ENCODE measurements around the gene PKNOX2. TPM values are rescaled to one million over a fixed set of nuclear protein-coding genes. Genes with fewer than 3 reads are reported as not detected.
A peak's percentile ranks its signal among the peaks of the same experiment; 100 is the strongest.

The PKNOX2 gene
- total and polyA plus RNA-seq, 4 experiments from 2014 or later = not detected

DNA sequence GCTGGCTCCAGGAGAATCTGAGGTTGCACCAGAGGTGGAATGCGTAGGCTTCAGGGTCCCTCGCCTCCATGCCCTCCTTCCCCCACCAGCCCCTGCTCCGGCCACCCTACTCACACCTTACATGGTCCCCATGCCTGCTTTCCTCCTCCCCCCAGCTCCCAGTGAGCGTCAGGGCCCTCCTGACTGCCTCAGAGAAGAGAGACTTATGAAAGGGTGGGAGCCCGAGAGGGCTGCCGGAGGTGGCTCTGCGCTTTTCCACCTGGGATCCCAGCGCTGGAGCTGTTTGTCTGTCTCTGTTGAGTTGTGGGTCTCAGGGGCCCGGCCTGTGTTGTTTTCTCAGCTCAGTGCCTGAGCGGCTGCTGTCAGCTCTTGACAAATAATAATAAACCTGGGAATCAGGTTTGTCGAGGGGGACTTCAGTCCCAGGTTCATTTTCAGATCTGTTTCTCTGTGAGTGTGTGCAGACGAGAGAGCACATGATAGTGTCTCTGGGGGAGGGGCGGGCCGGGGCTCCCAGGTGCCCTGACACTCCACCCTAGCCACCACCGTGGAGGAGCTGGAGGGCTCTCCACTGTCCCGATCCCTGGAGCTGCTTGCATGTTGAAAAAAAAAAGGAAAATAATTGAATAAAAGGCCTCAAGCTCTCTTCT, 177.9 kb downstream of the PKNOX2 start:
- H3K4me1 ChIP-seq (ENCODE audit: insufficient read depth, low read length) = no peaks in the 10 kb centered on the region
- no peaks in the 10 kb centered on the region for H3K27me3 ChIP-seq (ENCODE audit: insufficient read depth, low read length)
- no peak overlapping the region for H3K4me3 ChIP-seq (ENCODE audit: low read length in 2 of 2)
- H3K27ac ChIP-seq (ENCODE audit: low read depth, low read length) = no peak overlapping the region
- ChIA-PET CTCF (ENCODE audit: partially characterized antibody) (interaction anchor here (0.7 kb wide), 1 partner anchor 723 kb away, joined by 5 read pairs; no protein-coding TSS in a partner anchor), POLR2A (ENCODE audit: partially characterized antibody) (no interaction called here)
- Mint-ChIP-seq H3K36me3 (no peaks in the 10 kb centered on the region), H3K4me3 (no peak overlapping the region), H3K9me3 (no peaks in the 10 kb centered on the region), H3K27me3 (peaks cover 3 to 24% of the 10 kb centered on the region in 2 donors), H3K27ac (no peak overlapping the region), H3K4me1 (peaks cover 0 to 1% (median 0%) of the 10 kb centered on the region in 4 donors)
- no peaks in the 10 kb centered on the region for H3K36me3 ChIP-seq (ENCODE audit: insufficient read depth, low read length)
- no peaks in the 10 kb centered on the region for H3K9me3 ChIP-seq (ENCODE audit: control insufficient read depth in 1 of 2, low read length in 2 of 2)
- DNase-seq = no peak
- intact Hi-C loops (cut with micrococcal nuclease) = no loop called here

DNA sequence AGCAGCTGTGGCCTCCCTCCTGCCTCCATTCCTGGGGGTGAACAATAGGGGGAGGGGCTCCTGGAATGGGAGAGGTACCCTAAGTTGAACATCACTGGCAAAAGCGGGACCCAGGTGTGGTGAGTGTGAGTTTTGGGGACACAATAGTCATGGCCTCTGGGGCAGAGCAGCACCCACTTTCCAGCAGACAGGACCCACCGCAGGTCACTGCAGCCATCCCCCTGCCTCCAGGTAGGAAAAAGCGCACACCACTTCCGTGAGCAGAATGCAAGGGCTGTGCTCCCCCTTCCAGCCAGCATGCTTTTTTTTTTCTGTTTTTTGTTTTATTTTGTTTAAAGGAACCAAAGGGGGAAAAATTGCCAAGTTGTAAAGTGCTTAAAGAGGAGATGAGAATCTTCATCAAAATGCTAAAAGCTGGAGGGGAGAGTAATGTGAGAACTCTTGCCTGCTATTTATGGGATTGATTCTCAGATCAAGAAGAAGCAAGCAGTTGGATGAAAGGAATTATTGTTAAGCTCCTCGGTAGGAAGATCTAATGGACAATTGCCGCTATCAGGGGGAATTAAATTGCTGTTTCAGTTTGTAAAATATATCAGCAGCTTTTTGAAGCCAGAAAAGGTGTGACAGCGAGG, 178.7 kb downstream of the PKNOX2 start:
- H3K4me3 Mint-ChIP-seq = no peak overlapping the region
- CTCF ChIA-PET (ENCODE audit: partially characterized antibody) = no interaction called here
- POLR2A ChIA-PET (ENCODE audit: partially characterized antibody) = no interaction called here

DNA sequence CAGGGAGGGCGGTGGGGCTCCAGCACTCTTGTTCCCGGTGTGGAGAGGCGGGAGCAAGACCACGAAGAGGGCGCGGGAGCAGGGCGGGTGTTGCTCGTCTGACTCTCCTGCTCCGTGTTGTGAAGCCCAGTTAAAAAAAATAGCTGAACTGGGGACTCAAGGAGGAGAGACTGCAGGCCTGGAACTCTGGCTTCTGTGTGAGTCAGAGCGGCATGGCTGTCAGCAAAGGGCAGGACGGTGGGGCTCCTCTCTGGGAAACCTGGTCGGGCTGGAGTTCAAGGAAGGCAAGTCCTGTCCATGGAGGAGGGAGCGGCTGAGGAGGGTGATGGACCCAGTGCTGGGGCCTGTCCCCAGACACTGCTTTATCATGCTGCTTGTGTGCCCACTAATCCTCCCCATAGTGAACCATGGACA, 179.2 kb downstream of the PKNOX2 start:
- no peaks in the 10 kb centered on the region for H3K9me3 Mint-ChIP-seq
- no peaks in the 10 kb centered on the region for H3K36me3 ChIP-seq (ENCODE audit: insufficient read depth, low read length)
- H3K4me3 Mint-ChIP-seq = no peak overlapping the region
- no peak for DNase-seq
- H3K4me1 Mint-ChIP-seq = peaks cover 0 to 1% (median 0%) of the 10 kb centered on the region in 4 donors
- no peak overlapping the region for H3K27ac ChIP-seq (ENCODE audit: low read depth, low read length)
- H3K27me3 Mint-ChIP-seq = peaks cover 3 to 22% of the 10 kb centered on the region in 2 donors
- CTCF ChIA-PET (ENCODE audit: partially characterized antibody) = interaction anchor here (1.2 kb wide), 1 partner anchor 14 kb away, joined by 3 read pairs; no protein-coding TSS in a partner anchor
- H3K9me3 ChIP-seq (ENCODE audit: control insufficient read depth in 1 of 2, low read length in 2 of 2) = no peaks in the 10 kb centered on the region
- POLR2A ChIA-PET (ENCODE audit: partially characterized antibody) = no interaction called here
- no peak overlapping the region for H3K4me3 ChIP-seq (ENCODE audit: low read length in 2 of 2)
- H3K27ac Mint-ChIP-seq = no peak overlapping the region
- H3K4me1 ChIP-seq (ENCODE audit: insufficient read depth, low read length) = no peaks in the 10 kb centered on the region
- no peaks in the 10 kb centered on the region for H3K27me3 ChIP-seq (ENCODE audit: insufficient read depth, low read length)
- H3K36me3 Mint-ChIP-seq = no peaks in the 10 kb centered on the region
- intact Hi-C loops (cut with micrococcal nuclease) = no loop called here

More for the DNA sequence above, 178.7 kb downstream of the PKNOX2 start:
- H3K27me3 Mint-ChIP-seq = peaks cover 3 to 21% of the 10 kb centered on the region in 2 donors
- no peak overlapping the region for H3K27ac Mint-ChIP-seq
- no peak overlapping the region for H3K27ac ChIP-seq (ENCODE audit: low read depth, low read length)
- peaks cover 0 to 1% (median 0%) of the 10 kb centered on the region in 4 donors for H3K4me1 Mint-ChIP-seq
- no peak overlapping the region for H3K4me3 ChIP-seq (ENCODE audit: low read length in 2 of 2)
- no peaks in the 10 kb centered on the region for H3K4me1 ChIP-seq (ENCODE audit: insufficient read depth, low read length)
- no peaks in the 10 kb centered on the region for H3K36me3 Mint-ChIP-seq
- no peaks in the 10 kb centered on the region for H3K9me3 ChIP-seq (ENCODE audit: control insufficient read depth in 1 of 2, low read length in 2 of 2)
- no peak for DNase-seq
- H3K27me3 ChIP-seq (ENCODE audit: insufficient read depth, low read length) = no peaks in the 10 kb centered on the region
- intact Hi-C loops (cut with micrococcal nuclease) = no loop called here
- no peaks in the 10 kb centered on the region for H3K36me3 ChIP-seq (ENCODE audit: insufficient read depth, low read length)
- no peaks in the 10 kb centered on the region for H3K9me3 Mint-ChIP-seq

DNA sequence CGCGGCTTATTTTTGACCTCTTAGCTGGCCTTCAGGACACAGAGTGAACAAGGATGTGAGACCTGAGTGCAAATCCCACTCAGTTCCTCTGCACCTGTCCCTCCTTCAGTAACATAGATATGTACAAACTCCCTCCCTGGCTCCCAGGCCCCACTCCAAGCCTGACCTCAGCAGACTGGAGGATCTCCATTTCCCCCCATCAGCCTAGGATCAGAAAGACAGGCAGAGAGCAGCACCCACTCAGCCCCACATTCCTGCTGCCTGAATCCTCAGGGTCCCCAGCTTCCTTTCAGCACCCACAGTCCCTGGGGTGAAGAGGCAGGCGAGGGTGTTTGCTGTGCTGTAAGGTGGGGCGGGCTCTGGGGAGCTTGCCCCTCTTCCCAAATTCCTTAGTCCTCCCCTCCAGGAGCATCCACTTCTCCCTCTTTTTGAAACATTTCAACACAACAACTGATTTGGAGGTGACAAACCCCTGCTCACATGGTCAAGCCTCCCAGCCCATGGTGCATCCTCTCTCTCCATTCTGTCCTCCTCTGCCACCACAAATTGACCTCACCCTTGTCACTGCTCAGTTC, 180.4 kb downstream of the PKNOX2 start:
- intact Hi-C loops (cut with micrococcal nuclease) = loop anchor here (1.0 to 5.0 kb wide), 2 partner anchors 383 to 527 kb away; no protein-coding TSS in a partner anchor
- Histone ChIP-seq H3K4me1 (ENCODE audit: insufficient read depth, low read length) (no peaks in the 10 kb centered on the region), H3K27ac (ENCODE audit: low read depth, low read length) (no peak overlapping the region), H3K27me3 (ENCODE audit: insufficient read depth, low read length) (no peaks in the 10 kb centered on the region), H3K4me3 (ENCODE audit: low read length in 2 of 2) (no peak overlapping the region), H3K36me3 (ENCODE audit: insufficient read depth, low read length) (no peaks in the 10 kb centered on the region), H3K9me3 (ENCODE audit: control insufficient read depth in 1 of 2, low read length in 2 of 2) (no peaks in the 10 kb centered on the region)
- H3K9me3 Mint-ChIP-seq = no peaks in the 10 kb centered on the region
- POLR2A ChIA-PET (ENCODE audit: partially characterized antibody) = no interaction called here
- no peaks in the 10 kb centered on the region for H3K36me3 Mint-ChIP-seq
- peak overlapping the region in 2 of 7 donors; percentile 13 to 53 for H3K27ac Mint-ChIP-seq
- CTCF ChIA-PET (ENCODE audit: partially characterized antibody) = interaction anchor here (0.8 to 2.2 kb wide), 7 partner anchors 9 to 425 kb away, joined by 3 to 9 read pairs (median 4); no protein-coding TSS in a partner anchor
- no peak for DNase-seq
- H3K4me1 Mint-ChIP-seq = peaks cover 0 to 5% (median 1%) of the 10 kb centered on the region in 4 donors
- peak overlapping the region in 1 of 8 donors; percentile 57 for H3K4me3 Mint-ChIP-seq
- peaks cover 3 to 17% of the 10 kb centered on the region in 2 donors for H3K27me3 Mint-ChIP-seq

DNA sequence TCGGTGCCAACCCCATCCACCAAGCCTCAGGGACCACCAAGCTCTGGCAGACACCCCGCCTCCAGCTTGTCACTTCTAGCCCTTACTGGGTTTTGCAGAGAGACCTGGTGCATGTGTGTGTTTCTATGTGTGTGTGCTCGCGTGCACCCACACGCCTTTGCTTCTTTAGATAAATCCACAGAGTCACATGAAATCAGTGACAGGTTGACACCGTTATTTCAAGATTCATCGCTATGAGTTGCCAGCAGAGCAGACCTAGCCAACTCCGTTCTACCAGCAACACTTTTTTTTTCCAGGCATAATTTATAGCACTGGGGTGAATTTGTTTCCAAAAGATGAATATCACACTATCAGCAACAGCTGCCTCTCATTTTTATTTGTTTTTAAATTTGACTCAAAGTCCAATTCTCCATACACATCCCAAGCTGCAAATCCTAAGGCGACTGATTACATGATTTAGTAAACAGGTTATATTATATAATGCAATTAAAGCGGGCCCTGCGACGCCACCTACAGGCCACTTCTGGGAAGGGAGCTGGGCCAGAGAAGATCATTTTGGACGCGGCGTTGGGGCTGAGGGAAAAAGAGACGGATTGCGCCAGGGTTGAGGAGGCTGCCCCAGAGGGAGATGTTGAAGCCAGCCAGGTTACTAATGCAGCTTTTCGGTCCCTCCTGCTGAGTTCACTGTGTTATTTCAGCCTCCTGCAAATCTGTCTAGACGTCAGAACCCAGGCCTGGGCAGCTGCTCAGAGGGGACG, 181.0 kb downstream of the PKNOX2 start:
- peak in 4 of 5 donors; percentile 12 to 17 (median 15) for DNase-seq
- POLR2A ChIA-PET (ENCODE audit: partially characterized antibody) = no interaction called here
- Mint-ChIP-seq H3K27me3 (peaks cover 3 to 17% of the 10 kb centered on the region in 2 donors), H3K27ac (peak overlapping the region in 2 of 7 donors; percentile 13 to 48), H3K9me3 (no peaks in the 10 kb centered on the region), H3K36me3 (no peaks in the 10 kb centered on the region), H3K4me3 (peak overlapping the region in 1 of 8 donors; percentile 57), H3K4me1 (peaks cover 0 to 5% (median 1%) of the 10 kb centered on the region in 4 donors)
- no peaks in the 10 kb centered on the region for H3K9me3 ChIP-seq (ENCODE audit: control insufficient read depth in 1 of 2, low read length in 2 of 2)
- CTCF ChIA-PET (ENCODE audit: partially characterized antibody) = interaction anchor here (0.8 to 2.2 kb wide), 7 partner anchors 9 to 425 kb away, joined by 3 to 9 read pairs (median 4); no protein-coding TSS in a partner anchor
- no peak overlapping the region for H3K27ac ChIP-seq (ENCODE audit: low read depth, low read length)
- H3K36me3 ChIP-seq (ENCODE audit: insufficient read depth, low read length) = no peaks in the 10 kb centered on the region
- no peak overlapping the region for H3K4me3 ChIP-seq (ENCODE audit: low read length in 2 of 2)
- intact Hi-C loops (cut with micrococcal nuclease) = loop anchor here (1.0 to 5.0 kb wide), 2 partner anchors 383 to 527 kb away; no protein-coding TSS in a partner anchor
- no peaks in the 10 kb centered on the region for H3K27me3 ChIP-seq (ENCODE audit: insufficient read depth, low read length)
- no peaks in the 10 kb centered on the region for H3K4me1 ChIP-seq (ENCODE audit: insufficient read depth, low read length)

DNA sequence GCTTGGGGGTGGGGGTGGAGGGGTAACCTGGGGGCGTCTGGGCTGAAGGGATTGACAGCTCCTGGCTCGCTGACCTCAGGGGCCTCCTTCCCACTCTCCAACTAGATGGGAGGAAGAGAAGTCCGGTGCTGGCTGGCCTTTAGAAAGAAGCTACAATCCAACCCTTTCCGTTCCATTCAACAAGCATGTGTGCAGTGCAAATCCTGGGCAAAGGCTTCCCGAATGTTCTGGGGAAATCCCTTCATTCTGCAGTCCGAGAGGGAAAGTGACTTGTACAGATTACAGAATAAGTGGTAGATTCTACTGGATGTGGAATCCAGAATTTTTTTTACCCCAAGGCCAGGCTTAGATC, 181.6 kb downstream of the PKNOX2 start:
- Mint-ChIP-seq H3K9me3 (no peaks in the 10 kb centered on the region), H3K27me3 (peaks cover 3 to 17% of the 10 kb centered on the region in 2 donors), H3K4me3 (no peak overlapping the region), H3K36me3 (no peaks in the 10 kb centered on the region), H3K4me1 (peaks cover 0 to 5% (median 1%) of the 10 kb centered on the region in 4 donors), H3K27ac (no peak overlapping the region)
- H3K4me1 ChIP-seq (ENCODE audit: insufficient read depth, low read length) = no peaks in the 10 kb centered on the region
- no peak for DNase-seq
- CTCF ChIA-PET (ENCODE audit: partially characterized antibody) = interaction anchor here (0.8 to 2.2 kb wide), 5 partner anchors 8 to 256 kb away, joined by 4 to 9 read pairs (median 4); no protein-coding TSS in a partner anchor
- H3K27ac ChIP-seq (ENCODE audit: low read depth, low read length) = no peak overlapping the region
- intact Hi-C loops (cut with micrococcal nuclease) = loop anchor here (5.0 kb wide), 1 partner anchor 526 kb away; no protein-coding TSS in a partner anchor
- H3K27me3 ChIP-seq (ENCODE audit: insufficient read depth, low read length) = no peaks in the 10 kb centered on the region
- POLR2A ChIA-PET (ENCODE audit: partially characterized antibody) = no interaction called here
- no peak overlapping the region for H3K4me3 ChIP-seq (ENCODE audit: low read length in 2 of 2)
- H3K36me3 ChIP-seq (ENCODE audit: insufficient read depth, low read length) = no peaks in the 10 kb centered on the region
- no peaks in the 10 kb centered on the region for H3K9me3 ChIP-seq (ENCODE audit: control insufficient read depth in 1 of 2, low read length in 2 of 2)

All from CD4-positive, alpha-beta memory T cell (primary cell).